MCF 10A (cell line): ENCODE results near the gene PDGFB. TPM values are rescaled to one million over a fixed set of nuclear protein-coding genes. Genes with fewer than 3 reads are reported as not detected.

Experiments used
- BruUV-seq: library from RNA; stranded (reverse); fragments of 400-500 nt; replicated peaks from 2 replicates; lab custom pipeline; 2021; lab: Mats Ljungman, UMichigan
- CTCF ChIA-PET: fragments of 300-600 bp; sonication (Branson Sonifier 250); formaldehyde crosslinking; extraction: SDS; loops from one replicate; lab custom pipeline; 2021; ENCODE audit warnings: antibody characterized with exemption, inconsistent platforms; lab: Yijun Ruan, JAX
- POLR2A ChIA-PET: fragments of 300-600, 350-650 bp; sonication (Branson Sonifier 250); formaldehyde crosslinking; extraction: SDS; loops from one replicate; lab custom pipeline; 2020; ENCODE audit warnings: antibody characterized with exemption, inconsistent platforms; lab: Yijun Ruan, JAX
- DNase-seq: peaks from one replicate; pipeline ENCODE4 v3.0.0-alpha.2; 2018; ENCODE audit not compliant: unreplicated experiment
- H3K27ac Mint-ChIP-seq: one replicate; pipeline ENCODE4 v1.8.0; 2022; ENCODE audit warnings: mild to moderate bottlenecking, low read depth, mixed read lengths; ENCODE audit not compliant: unreplicated experiment
- H3K27me3 Mint-ChIP-seq: one replicate; pipeline ENCODE4 v1.8.0; 2022; ENCODE audit warnings: mixed read lengths; ENCODE audit not compliant: insufficient read depth, unreplicated experiment
- H3K36me3 Mint-ChIP-seq: one replicate; pipeline ENCODE4 v1.8.0; 2022; ENCODE audit warnings: mild to moderate bottlenecking, moderate library complexity, mixed read lengths; ENCODE audit not compliant: insufficient read depth, unreplicated experiment
- H3K4me1 Mint-ChIP-seq: one replicate; pipeline ENCODE4 v1.8.0; 2022; ENCODE audit warnings: mixed read lengths; ENCODE audit not compliant: insufficient read depth, unreplicated experiment
- H3K4me3 Mint-ChIP-seq: one replicate; pipeline ENCODE4 v1.8.0; 2022; ENCODE audit warnings: mild to moderate bottlenecking, moderate library complexity, mixed read lengths; ENCODE audit not compliant: unreplicated experiment
- H3K9me3 Mint-ChIP-seq: one replicate; pipeline ENCODE4 v1.8.0; 2022; ENCODE audit warnings: mixed read lengths; ENCODE audit not compliant: unreplicated experiment
- CTCF ChIP-seq: fragments of 200-600 bp; IDR thresholded peaks from one replicate; pipeline ENCODE4 v1.8.0; 2022; ENCODE audit warnings: antibody characterized with exemption, mild to moderate bottlenecking; ENCODE audit not compliant: unreplicated experiment
- intact Hi-C: fragments of 100-400 bp; cut with micrococcal nuclease; formaldehyde crosslinking; loops from 2 replicates; pipeline ENCODE4 v1.14.1; 2022
- total RNA-seq: library from RNA; stranded (reverse); gene quantifications from 2 replicates; pipeline ENCODE4 v1.2.3, GENCODE V29; 2022

The PDGFB gene
- total RNA-seq, 1 experiment from 2014 or later = 0.37 TPM

- TF ChIP-seq CTCF = no peak
- Mint-ChIP-seq H3K4me3 (no peak overlapping the region), H3K9me3 (peaks cover 6% of the 10 kb centered on the region), H3K27ac (no peak overlapping the region), H3K27me3 (no peaks in the 10 kb centered on the region), H3K4me1 (peaks cover 35% of the 10 kb centered on the region), H3K36me3 (no peaks in the 10 kb centered on the region)
- no peak for DNase-seq
- intact Hi-C loops = no loop called here
- POLR2A ChIA-PET = interaction anchor here (0.6 kb wide), 1 partner anchor 65 kb away, joined by 4 read pairs; no protein-coding TSS in a partner anchor
- no TSS peak for BruUV-seq
- CTCF ChIA-PET = interaction anchor here (0.6 kb wide), 2 partner anchors 99 to 431 kb away, joined by 3 read pairs; no protein-coding TSS in a partner anchor
These were observed 28.7 kb downstream of the PDGFB start for GRCh38 chr22:39216143-39216490.

- H3K9me3 Mint-ChIP-seq = peaks cover 6% of the 10 kb centered on the region
These were observed 29.2 kb downstream of the PDGFB start for GRCh38 chr22:39215426-39216142.

GRCh38 chr22:39215070-39215396 is 29.7 kb downstream of the PDGFB start:
- BruUV-seq = no TSS peak
- H3K9me3 Mint-ChIP-seq = peaks cover 3% of the 10 kb centered on the region
- no peak for DNase-seq
- no peak overlapping the region for H3K4me3 Mint-ChIP-seq
- peaks cover 24% of the 10 kb centered on the region for H3K4me1 Mint-ChIP-seq
- no peaks in the 10 kb centered on the region for H3K36me3 Mint-ChIP-seq
- CTCF ChIA-PET = no interaction called here
- H3K27ac Mint-ChIP-seq = no peak overlapping the region
- intact Hi-C loops = no loop called here
- POLR2A ChIA-PET = interaction anchor here (0.7 to 1.8 kb wide), 7 partner anchors 9 to 101 kb away, joined by 3 to 16 read pairs (median 4); no protein-coding TSS in a partner anchor
- no peak for TF ChIP-seq CTCF
- no peaks in the 10 kb centered on the region for H3K27me3 Mint-ChIP-seq

More at GRCh38 chr22:39215426-39216142, 29.2 kb downstream of the PDGFB start:
- no peak overlapping the region for H3K27ac Mint-ChIP-seq
- POLR2A ChIA-PET = interaction anchor here (0.6 to 1.8 kb wide), 4 partner anchors 8 to 66 kb away, joined by 3 to 16 read pairs (median 4); no protein-coding TSS in a partner anchor
- intact Hi-C loops = no loop called here
- no peaks in the 10 kb centered on the region for H3K27me3 Mint-ChIP-seq
- H3K4me1 Mint-ChIP-seq = peaks cover 30% of the 10 kb centered on the region
- no peak for DNase-seq
- CTCF ChIA-PET = interaction anchor here (0.6 kb wide), 1 partner anchor 100 kb away, joined by 3 read pairs; no protein-coding TSS in a partner anchor
- H3K4me3 Mint-ChIP-seq = no peak overlapping the region
- no peaks in the 10 kb centered on the region for H3K36me3 Mint-ChIP-seq
- peak; percentile 13 for TF ChIP-seq CTCF
- no TSS peak for BruUV-seq

GRCh38 chr22:39214383-39215069 is 30.3 kb downstream of the PDGFB start:
- no peak for TF ChIP-seq CTCF
- H3K27ac Mint-ChIP-seq = peak overlapping the region; percentile 49
- ChIA-PET CTCF (interaction anchor here (0.8 kb wide), 1 partner anchor 44 kb away, joined by 4 read pairs; no protein-coding TSS in a partner anchor), POLR2A (interaction anchor here (0.5 to 1.8 kb wide), 14 partner anchors 9 to 106 kb away, joined by 3 to 16 read pairs (median 3); partner anchors contain the start of gene RPL3)
- no peaks in the 10 kb centered on the region for H3K27me3 Mint-ChIP-seq
- no peaks in the 10 kb centered on the region for H3K36me3 Mint-ChIP-seq
- H3K4me1 Mint-ChIP-seq = peaks cover 22% of the 10 kb centered on the region
- peak overlapping the region; percentile 45 for H3K4me3 Mint-ChIP-seq
- intact Hi-C loops = no loop called here
- BruUV-seq = no TSS peak
- DNase-seq = peak; percentile 70
- H3K9me3 Mint-ChIP-seq = no peaks in the 10 kb centered on the region
